Neural progenitor cell (in vitro differentiated cells): ENCODE results near the gene SLC36A3.

Source experiments
- CTCF ChIP-seq: fragments of 200-600 bp; sonication (generic); IDR thresholded peaks from 2 replicates; pipeline ENCODE4 v1.5.1; 2017; ENCODE audit warnings: antibody characterized with exemption, mild to moderate bottlenecking
- EZH2 ChIP-seq: fragments of 200-600 bp; sonication (generic); IDR thresholded peaks from 2 replicates; pipeline ENCODE4 v1.6.1; 2017; ENCODE audit warnings: antibody characterized with exemption, mild to moderate bottlenecking, moderate library complexity

GRCh38 chr5:151237685-151238084 lies 65.9 kb downstream of the SLC36A3 start:
- TF ChIP-seq EZH2 = no peak
- no peak for TF ChIP-seq CTCF
